Measurements from ENCODE around the gene ZNF519.

ZNF519 gene

DNA sequence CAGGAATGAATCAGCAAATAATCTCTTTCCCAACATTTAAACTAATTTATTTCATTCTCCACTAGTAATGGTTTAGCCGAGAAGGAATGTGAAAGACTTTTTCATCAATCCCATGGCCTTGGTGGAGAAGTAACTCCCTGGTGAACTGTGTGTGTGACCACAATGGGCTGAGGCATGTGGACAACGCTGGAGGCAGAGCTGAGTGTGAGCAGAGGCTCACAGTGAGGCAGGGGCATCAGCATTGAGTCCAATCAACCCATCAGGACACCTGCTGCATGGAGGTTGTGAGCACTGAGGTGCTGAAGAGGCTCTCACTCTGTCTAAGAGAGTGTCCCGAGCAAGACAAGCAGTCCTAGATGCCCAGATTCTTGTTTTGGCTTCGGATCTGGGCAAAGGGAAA, 78.6 kb downstream of the ZNF519 start:
- H3K9ac ChIP-seq (ENCODE audit: low read length), result no peak overlapping the region
- no peaks in the 10 kb centered on the region for H4K20me1 ChIP-seq (ENCODE audit: insufficient read depth, low read length)
- TF ChIP-seq, protein P1, sequence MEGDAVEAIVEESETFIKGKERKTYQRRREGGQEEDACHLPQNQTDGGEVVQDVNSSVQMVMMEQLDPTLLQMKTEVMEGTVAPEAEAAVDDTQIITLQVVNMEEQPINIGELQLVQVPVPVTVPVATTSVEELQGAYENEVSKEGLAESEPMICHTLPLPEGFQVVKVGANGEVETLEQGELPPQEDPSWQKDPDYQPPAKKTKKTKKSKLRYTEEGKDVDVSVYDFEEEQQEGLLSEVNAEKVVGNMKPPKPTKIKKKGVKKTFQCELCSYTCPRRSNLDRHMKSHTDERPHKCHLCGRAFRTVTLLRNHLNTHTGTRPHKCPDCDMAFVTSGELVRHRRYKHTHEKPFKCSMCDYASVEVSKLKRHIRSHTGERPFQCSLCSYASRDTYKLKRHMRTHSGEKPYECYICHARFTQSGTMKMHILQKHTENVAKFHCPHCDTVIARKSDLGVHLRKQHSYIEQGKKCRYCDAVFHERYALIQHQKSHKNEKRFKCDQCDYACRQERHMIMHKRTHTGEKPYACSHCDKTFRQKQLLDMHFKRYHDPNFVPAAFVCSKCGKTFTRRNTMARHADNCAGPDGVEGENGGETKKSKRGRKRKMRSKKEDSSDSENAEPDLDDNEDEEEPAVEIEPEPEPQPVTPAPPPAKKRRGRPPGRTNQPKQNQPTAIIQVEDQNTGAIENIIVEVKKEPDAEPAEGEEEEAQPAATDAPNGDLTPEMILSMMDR (IDR thresholded peaks at IDR 0.05; ENCODE audit: low read length), result no peak
- TF ChIP-seq EZH2phosphoT487 (IDR thresholded peaks at IDR 0.05; ENCODE audit: low read length), result no peak
- no peak for TF ChIP-seq EZH2 (optimal IDR thresholded peaks at IDR 0.05; ENCODE audit: low read depth, low read length)
- H3K9me3 ChIP-seq (replicated peaks; ENCODE audit: insufficient read depth, low read length), result no peaks in the 10 kb centered on the region
- H2AFZ ChIP-seq (ENCODE audit: low read length), result no peak overlapping the region
- no peaks in the 10 kb centered on the region for H3K79me2 ChIP-seq (ENCODE audit: low read length)
- H3K36me3 ChIP-seq (replicated peaks; ENCODE audit: insufficient read depth, low read length), result no peaks in the 10 kb centered on the region
- no peaks in the 10 kb centered on the region for H3F3A ChIP-seq (ENCODE audit: insufficient read depth, low read length)
- H3K27me3 ChIP-seq (replicated peaks; ENCODE audit: insufficient read depth, low read length), result no peaks in the 10 kb centered on the region
- H3K4me2 ChIP-seq (ENCODE audit: low read depth, low read length), result no peak overlapping the region
- DNase-seq, result no peak
- H3K4me1 ChIP-seq (ENCODE audit: low read length), result no peaks in the 10 kb centered on the region
- no peaks in the 10 kb centered on the region for H3K9me2 ChIP-seq (replicated peaks; ENCODE audit: insufficient read depth, low read length)
- no peak overlapping the region for H3K4me3 ChIP-seq (ENCODE audit: low read length)
- no peak overlapping the region for H3K27ac ChIP-seq (ENCODE audit: low read length)
